ENCODE results near the gene PRKAR1B.

Gene PRKAR1B

GRCh38 chr7:569996-570800 lies 156.9 kb downstream of the PRKAR1B start:
- DNase-seq: no peak

GRCh38 chr7:569071-569855 lies 157.8 kb downstream of the PRKAR1B start:
- DNase-seq: no peak

GRCh38 chr7:568031-568951 lies 158.8 kb downstream of the PRKAR1B start:
- no peak for DNase-seq

GRCh38 chr7:567305-567883 lies 159.7 kb downstream of the PRKAR1B start:
- DNase-seq: no peak

- DNase-seq: no peak
These were observed 161.0 kb downstream of the PRKAR1B start for GRCh38 chr7:566100-566499.

- DNase-seq: no peak
These were observed 162.8 kb downstream of the PRKAR1B start for GRCh38 chr7:564176-564865.

- DNase-seq: no peak
These were observed 163.4 kb downstream of the PRKAR1B start for GRCh38 chr7:563629-564170.

GRCh38 chr7:562789-563628 lies 164.1 kb downstream of the PRKAR1B start:
- no peak for DNase-seq

GRCh38 chr7:562374-562675 lies 164.8 kb downstream of the PRKAR1B start:
- no peak for DNase-seq

GRCh38 chr7:561631-562373 lies 165.3 kb downstream of the PRKAR1B start:
- no peak for DNase-seq

GRCh38 chr7:560966-561630 lies 166.0 kb downstream of the PRKAR1B start:
- DNase-seq: no peak

GRCh38 chr7:559396-559705 lies 167.7 kb downstream of the PRKAR1B start:
- DNase-seq: no peak

GRCh38 chr7:557558-557881 lies 169.6 kb downstream of the PRKAR1B start:
- no peak for DNase-seq

GRCh38 chr7:556837-557557 lies 170.1 kb downstream of the PRKAR1B start:
- DNase-seq: no peak

GRCh38 chr7:556291-556826 lies 170.7 kb downstream of the PRKAR1B start:
- no peak for DNase-seq

GRCh38 chr7:555551-556160 lies 171.4 kb downstream of the PRKAR1B start:
- no peak for DNase-seq

- no peak for DNase-seq
These were observed 173.4 kb downstream of the PRKAR1B start for GRCh38 chr7:553636-554111.
